ENCODE results near the gene JAG1. TPM values are rescaled to one million over a fixed set of nuclear protein-coding genes. Genes with fewer than 3 reads are reported as not detected.
"Not testable (repeated sequence)": the region's sequence is repeated elsewhere in the genome, so short reads cannot be mapped to it uniquely, and the experiment has no call there.

Gene JAG1
- total RNA-seq, 2 donors from 2014 or later, result 0.11 to 0.62 TPM

GRCh38 chr20:10619427-10619826 is 54.4 kb downstream of the JAG1 start:
- no peak overlapping the region for H3K27ac Mint-ChIP-seq
- H3K36me3 Mint-ChIP-seq, result peaks cover 18 to 48% of the 10 kb centered on the region in 2 donors
- peaks cover 0 to 7% of the 10 kb centered on the region in 2 donors for H3K9me3 Mint-ChIP-seq
- DNase-seq (ENCODE audit: low spot score in 2 of 2), result no peak
- ATAC-seq, result no peak

- H3K36me3 Mint-ChIP-seq, result peaks cover 16 to 46% of the 10 kb centered on the region in 2 donors
- no peak for ATAC-seq
- H3K9me3 Mint-ChIP-seq, result peaks cover 0 to 4% of the 10 kb centered on the region in 2 donors
- H3K27ac Mint-ChIP-seq, result no peak overlapping the region
- no peak for DNase-seq (ENCODE audit: low spot score in 2 of 2)
Observed at GRCh38 chr20:10618611-10619245, 55.1 kb downstream of the JAG1 start.

- ATAC-seq; H3K27ac Mint-ChIP-seq; H3K9me3 Mint-ChIP-seq; DNase-seq (ENCODE audit: low spot score in 2 of 2): not testable (repeated sequence)
- peaks cover 13 to 40% of the 10 kb centered on the region in 2 donors for H3K36me3 Mint-ChIP-seq
Observed at GRCh38 chr20:10617549-10618133, 56.2 kb downstream of the JAG1 start.

GRCh38 chr20:10616212-10616611 is 57.6 kb downstream of the JAG1 start:
- no peak for ATAC-seq
- H3K36me3 Mint-ChIP-seq, result peaks cover 8 to 26% of the 10 kb centered on the region in 2 donors

GRCh38 chr20:10613911-10614310 is 59.9 kb downstream of the JAG1 start:
- H3K36me3 Mint-ChIP-seq, result peaks cover 7 to 25% of the 10 kb centered on the region in 2 donors
- DNase-seq (ENCODE audit: low spot score in 2 of 2), result no peak
- no peak overlapping the region for H3K27ac Mint-ChIP-seq
- ATAC-seq, result no peak
- peaks cover 0 to 4% of the 10 kb centered on the region in 2 donors for H3K9me3 Mint-ChIP-seq

More at GRCh38 chr20:10616212-10616611, 57.6 kb downstream of the JAG1 start:
- Mint-ChIP-seq H3K27ac (peak overlapping the region in 1 of 2 donors; percentile 18), H3K9me3 (peaks cover 0 to 4% of the 10 kb centered on the region in 2 donors)
- DNase-seq (ENCODE audit: low spot score in 2 of 2), result no peak

- not testable (repeated sequence) for ATAC-seq; DNase-seq (ENCODE audit: low spot score in 2 of 2); H3K27ac Mint-ChIP-seq; H3K9me3 Mint-ChIP-seq
- H3K36me3 Mint-ChIP-seq, result peaks cover 7 to 25% of the 10 kb centered on the region in 2 donors
Observed at GRCh38 chr20:10613426-10613825, 60.4 kb downstream of the JAG1 start.

- no peak for ATAC-seq
- Mint-ChIP-seq H3K9me3 (no peaks in the 10 kb centered on the region), H3K36me3 (peaks cover 7 to 19% of the 10 kb centered on the region in 2 donors), H3K27ac (no peak overlapping the region)
- peak in 1 of 2 donors; percentile 5 for DNase-seq (ENCODE audit: low spot score in 2 of 2)
Observed at GRCh38 chr20:10611357-10611756, 62.4 kb downstream of the JAG1 start.

- Mint-ChIP-seq H3K9me3 (no peaks in the 10 kb centered on the region), H3K27ac (no peak overlapping the region)
- ATAC-seq, result no peak
Observed at GRCh38 chr20:10610251-10610650, 63.5 kb downstream of the JAG1 start.

GRCh38 chr20:10609770-10610169 is 64.0 kb downstream of the JAG1 start:
- Mint-ChIP-seq H3K27ac (no peak overlapping the region), H3K36me3 (peaks cover 7 to 11% of the 10 kb centered on the region in 2 donors), H3K9me3 (no peaks in the 10 kb centered on the region)
- DNase-seq (ENCODE audit: low spot score in 2 of 2) (no peak), ATAC-seq (no peak)

More at GRCh38 chr20:10610251-10610650, 63.5 kb downstream of the JAG1 start:
- no peak for DNase-seq (ENCODE audit: low spot score in 2 of 2)
- H3K36me3 Mint-ChIP-seq, result peaks cover 7 to 14% of the 10 kb centered on the region in 2 donors

- DNase-seq (ENCODE audit: low spot score in 2 of 2) (no peak), ATAC-seq (no peak)
- Mint-ChIP-seq H3K27ac (no peak overlapping the region), H3K36me3 (peaks cover 7 to 13% of the 10 kb centered on the region in 2 donors), H3K9me3 (no peaks in the 10 kb centered on the region)
Observed at GRCh38 chr20:10609276-10609675, 64.5 kb downstream of the JAG1 start.

- Mint-ChIP-seq H3K36me3 (peaks cover 14 to 24% of the 10 kb centered on the region in 2 donors), H3K27ac (no peak overlapping the region), H3K9me3 (no peaks in the 10 kb centered on the region)
- DNase-seq (ENCODE audit: low spot score in 2 of 2) (no peak), ATAC-seq (no peak)
Observed at GRCh38 chr20:10605547-10606195, 68.1 kb downstream of the JAG1 start.

GRCh38 chr20:10604865-10605440 is 68.8 kb downstream of the JAG1 start:
- no peak for DNase-seq (ENCODE audit: low spot score in 2 of 2)
- peaks cover 19 to 24% of the 10 kb centered on the region in 2 donors for H3K36me3 Mint-ChIP-seq
- H3K9me3 Mint-ChIP-seq, result no peaks in the 10 kb centered on the region
- no peak overlapping the region for H3K27ac Mint-ChIP-seq
- no peak for ATAC-seq

- Mint-ChIP-seq H3K36me3 (peaks cover 19 to 24% of the 10 kb centered on the region in 2 donors), H3K27ac (peak overlapping the region in 1 of 2 donors; percentile 25), H3K9me3 (no peaks in the 10 kb centered on the region)
- ATAC-seq (no peak), DNase-seq (ENCODE audit: low spot score in 2 of 2) (no peak)
Observed at GRCh38 chr20:10603971-10604864, 69.6 kb downstream of the JAG1 start.

GRCh38 chr20:10603378-10603777 is 70.4 kb downstream of the JAG1 start:
- ATAC-seq (peak; percentile 72 to 78), DNase-seq (ENCODE audit: low spot score in 2 of 2) (no peak)
- no peaks in the 10 kb centered on the region for H3K9me3 Mint-ChIP-seq
- peak overlapping the region; percentile 25 to 27 for H3K27ac Mint-ChIP-seq
- H3K36me3 Mint-ChIP-seq, result peaks cover 19 to 24% of the 10 kb centered on the region in 2 donors

- no peak for ATAC-seq
- DNase-seq (ENCODE audit: low spot score in 2 of 2), result no peak
- H3K36me3 Mint-ChIP-seq, result peaks cover 19 to 24% of the 10 kb centered on the region in 2 donors
- no peaks in the 10 kb centered on the region for H3K9me3 Mint-ChIP-seq
- no peak overlapping the region for H3K27ac Mint-ChIP-seq
Observed at GRCh38 chr20:10602221-10602871, 71.5 kb downstream of the JAG1 start.

- Mint-ChIP-seq H3K9me3 (peaks cover 0 to 4% of the 10 kb centered on the region in 2 donors), H3K27ac (no peak overlapping the region), H3K36me3 (peaks cover 11 to 19% of the 10 kb centered on the region in 2 donors)
- ATAC-seq (no peak), DNase-seq (ENCODE audit: low spot score in 2 of 2) (no peak)
Observed at GRCh38 chr20:10597637-10598036, 76.2 kb downstream of the JAG1 start.

Data from activated naive CD4-positive, alpha-beta T cell treated with anti-CD3 and anti-CD28 coated beads, Interleukin-2, amount 50 U/mL, for 72 hours (primary cell).